Measurements from ENCODE around the gene THSD7A. TPM values are rescaled to one million over a fixed set of nuclear protein-coding genes. Genes with fewer than 3 reads are reported as not detected.

The THSD7A gene
- total and polyA plus RNA-seq, 9 of the 15 experiments (the other 6 are each of a cell fraction or from before 2014, with no cell fraction given), result 0.01 to 0.02 TPM; not detected in 7

DNA sequence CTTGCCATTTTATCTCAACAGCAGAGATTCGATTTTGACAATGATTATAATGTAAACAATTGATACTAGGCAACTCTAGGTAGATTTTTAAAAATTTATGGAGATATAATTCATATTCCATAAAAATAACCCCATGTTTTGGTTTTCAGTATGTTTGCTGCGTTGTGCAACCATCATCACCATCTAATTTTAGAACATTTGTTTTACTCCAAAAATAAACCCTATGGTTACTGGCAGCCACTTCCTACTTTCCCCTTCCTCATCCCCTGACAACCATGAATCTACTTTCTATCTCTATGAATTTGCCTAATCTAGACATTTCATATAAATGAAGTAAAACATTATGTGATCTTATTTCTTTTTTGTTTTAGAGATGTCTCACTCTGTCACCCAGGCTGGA is 401.9 kb downstream of the THSD7A start:
- H2AFZ ChIP-seq (ENCODE audit: low read depth, low read length), result no peak overlapping the region
- WGBS (ENCODE audit: insufficient coverage, low coverage, missing lambda C conversion rate), result 2% methylated on average over 2 of the region's 2 CpGs
- FAIRE-seq, result no peak

More for the DNA sequence above, 401.9 kb downstream of the THSD7A start:
- no TSS peak for BruUV-seq (replicated peaks)
- in situ Hi-C loops (cut with MboI), result no loop called here
- TF ChIP-seq TSC22D4 (tag; IDR thresholded peaks at IDR 0.05) (no peak), RBM14 (IDR thresholded peaks at IDR 0.05; ENCODE audit: borderline replicate concordance, insufficient read depth, low read depth, low read length) (no peak), ZBTB7A (IDR thresholded peaks at IDR 0.05; ENCODE audit: borderline replicate concordance, control insufficient read depth, low read depth, low read length) (no peak), PHF21A (IDR thresholded peaks at IDR 0.05; ENCODE audit: borderline replicate concordance, low read depth) (no peak), ZFP1 (CRISPR knock-in tag; IDR thresholded peaks at IDR 0.05) (no peak), PHF8 (IDR thresholded peaks at IDR 0.05; ENCODE audit: borderline replicate concordance, low read length) (no peak), SIN3B (IDR thresholded peaks at IDR 0.05; ENCODE audit: low read depth) (no peak), NRF1 (conservative IDR thresholded peaks at IDR 0.05 in 1 of 2, IDR thresholded peaks at IDR 0.05 in 1 of 2) (no peak), ZNF239 (CRISPR knock-in tag; IDR thresholded peaks at IDR 0.05) (no peak), IFI16 (CRISPR knock-in tag; IDR thresholded peaks at IDR 0.05) (no peak), ZFP36 (IDR thresholded peaks at IDR 0.05; ENCODE audit: low read depth, low read length, partially characterized antibody) (no peak)
- TF ChIP-seq, protein P1, sequence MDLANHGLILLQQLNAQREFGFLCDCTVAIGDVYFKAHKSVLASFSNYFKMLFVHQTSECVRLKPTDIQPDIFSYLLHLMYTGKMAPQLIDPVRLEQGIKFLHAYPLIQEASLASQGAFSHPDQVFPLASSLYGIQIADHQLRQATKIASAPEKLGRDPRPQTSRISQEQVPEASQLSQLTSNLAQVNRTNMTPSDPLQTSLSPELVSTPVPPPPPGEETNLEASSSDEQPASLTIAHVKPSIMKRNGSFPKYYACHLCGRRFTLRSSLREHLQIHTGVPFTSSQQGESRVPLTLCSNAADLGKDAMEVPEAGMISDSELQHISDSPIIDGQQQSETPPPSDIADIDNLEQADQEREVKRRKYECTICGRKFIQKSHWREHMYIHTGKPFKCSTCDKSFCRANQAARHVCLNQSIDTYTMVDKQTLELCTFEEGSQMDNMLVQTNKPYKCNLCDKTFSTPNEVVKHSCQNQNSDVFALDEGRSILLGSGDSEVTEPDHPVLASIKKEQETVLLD (IDR thresholded peaks at IDR 0.05), result no peak
- TF ChIP-seq, protein P2, sequence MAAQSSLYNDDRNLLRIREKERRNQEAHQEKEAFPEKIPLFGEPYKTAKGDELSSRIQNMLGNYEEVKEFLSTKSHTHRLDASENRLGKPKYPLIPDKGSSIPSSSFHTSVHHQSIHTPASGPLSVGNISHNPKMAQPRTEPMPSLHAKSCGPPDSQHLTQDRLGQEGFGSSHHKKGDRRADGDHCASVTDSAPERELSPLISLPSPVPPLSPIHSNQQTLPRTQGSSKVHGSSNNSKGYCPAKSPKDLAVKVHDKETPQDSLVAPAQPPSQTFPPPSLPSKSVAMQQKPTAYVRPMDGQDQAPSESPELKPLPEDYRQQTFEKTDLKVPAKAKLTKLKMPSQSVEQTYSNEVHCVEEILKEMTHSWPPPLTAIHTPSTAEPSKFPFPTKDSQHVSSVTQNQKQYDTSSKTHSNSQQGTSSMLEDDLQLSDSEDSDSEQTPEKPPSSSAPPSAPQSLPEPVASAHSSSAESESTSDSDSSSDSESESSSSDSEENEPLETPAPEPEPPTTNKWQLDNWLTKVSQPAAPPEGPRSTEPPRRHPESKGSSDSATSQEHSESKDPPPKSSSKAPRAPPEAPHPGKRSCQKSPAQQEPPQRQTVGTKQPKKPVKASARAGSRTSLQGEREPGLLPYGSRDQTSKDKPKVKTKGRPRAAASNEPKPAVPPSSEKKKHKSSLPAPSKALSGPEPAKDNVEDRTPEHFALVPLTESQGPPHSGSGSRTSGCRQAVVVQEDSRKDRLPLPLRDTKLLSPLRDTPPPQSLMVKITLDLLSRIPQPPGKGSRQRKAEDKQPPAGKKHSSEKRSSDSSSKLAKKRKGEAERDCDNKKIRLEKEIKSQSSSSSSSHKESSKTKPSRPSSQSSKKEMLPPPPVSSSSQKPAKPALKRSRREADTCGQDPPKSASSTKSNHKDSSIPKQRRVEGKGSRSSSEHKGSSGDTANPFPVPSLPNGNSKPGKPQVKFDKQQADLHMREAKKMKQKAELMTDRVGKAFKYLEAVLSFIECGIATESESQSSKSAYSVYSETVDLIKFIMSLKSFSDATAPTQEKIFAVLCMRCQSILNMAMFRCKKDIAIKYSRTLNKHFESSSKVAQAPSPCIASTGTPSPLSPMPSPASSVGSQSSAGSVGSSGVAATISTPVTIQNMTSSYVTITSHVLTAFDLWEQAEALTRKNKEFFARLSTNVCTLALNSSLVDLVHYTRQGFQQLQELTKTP (IDR thresholded peaks at IDR 0.05; ENCODE audit: low read depth in 1 of 2, partially characterized antibody in 2 of 2), result no peak
- TF ChIP-seq, protein P3, sequence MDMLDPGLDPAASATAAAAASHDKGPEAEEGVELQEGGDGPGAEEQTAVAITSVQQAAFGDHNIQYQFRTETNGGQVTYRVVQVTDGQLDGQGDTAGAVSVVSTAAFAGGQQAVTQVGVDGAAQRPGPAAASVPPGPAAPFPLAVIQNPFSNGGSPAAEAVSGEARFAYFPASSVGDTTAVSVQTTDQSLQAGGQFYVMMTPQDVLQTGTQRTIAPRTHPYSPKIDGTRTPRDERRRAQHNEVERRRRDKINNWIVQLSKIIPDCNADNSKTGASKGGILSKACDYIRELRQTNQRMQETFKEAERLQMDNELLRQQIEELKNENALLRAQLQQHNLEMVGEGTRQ (CRISPR knock-in tag; IDR thresholded peaks at IDR 0.05), result no peak
- ChIA-PET POLR2A (no interaction called here), CTCF (ENCODE audit: low intra/inter-chr PET ratio) (no interaction called here)
- H3K4me3 ChIP-seq, result no peak overlapping the region
- H3K4me2 ChIP-seq (ENCODE audit: insufficient read depth, low read length), result no peak overlapping the region
- ATAC-seq, result no peak
- H3K79me2 ChIP-seq (ENCODE audit: control insufficient read depth, insufficient read depth, low read length), result no peaks in the 10 kb centered on the region
- no peaks in the 10 kb centered on the region for H3K36me3 ChIP-seq (ENCODE audit: control insufficient read depth, insufficient read depth, low read length)
- intact Hi-C loops (cut with micrococcal nuclease), result no loop called here
- H3K9ac ChIP-seq (ENCODE audit: insufficient read depth in 1 of 2, low read depth in 2 of 2, low read length in 2 of 2), result no peak overlapping the region
- H3K27me3 ChIP-seq (ENCODE audit: control insufficient read depth in 2 of 2, insufficient read depth in 2 of 2, low read length in 2 of 2), result no peaks in the 10 kb centered on the region
- H3K27ac ChIP-seq (ENCODE audit: extremely low read depth, low read depth, low read length), result no peak overlapping the region
- no peak for DNase-seq (ENCODE audit: extremely low read depth in 1 of 4, low spot score in 3 of 4)
- H3K9me3 ChIP-seq (replicated peaks; ENCODE audit: control insufficient read depth, insufficient read depth, low read depth, low read length), result no peaks in the 10 kb centered on the region
- H3K9me1 ChIP-seq (ENCODE audit: control insufficient read depth, insufficient read depth, low read length), result no peaks in the 10 kb centered on the region
- no peaks in the 10 kb centered on the region for H3K4me1 ChIP-seq (replicated peaks in 1 of 2; ENCODE audit: control insufficient read depth in 2 of 2, insufficient read depth in 2 of 2, low read length in 2 of 2)
- no peaks in the 10 kb centered on the region for H4K20me1 ChIP-seq (replicated peaks; ENCODE audit: control insufficient read depth, insufficient read depth, low read length)
